Activated CD8-positive, alpha-beta memory T cell treated with anti-CD3 and anti-CD28 coated beads, Interleukin-2, amount 50 U/mL, for 1 hour (primary cell): ENCODE data around the gene EGFL7.

Experiments
- DNase-seq: peaks from one replicate; pipeline ENCODE4 v3.0.0-alpha.2; 2020; ENCODE audit errors: extremely low read depth

Gene EGFL7

GRCh38 chr9:136662656-136663581 lies at the start of gene EGFL7:
TSS of gene EGFL7 (plus strand) at chr9:136662916. CDS start at chr9:136668283, 5,367 bp downstream.
- no peak for DNase-seq

GRCh38 chr9:136613824-136614371 lies 48.8 kb upstream of the EGFL7 start:
- no peak for DNase-seq

DNA sequence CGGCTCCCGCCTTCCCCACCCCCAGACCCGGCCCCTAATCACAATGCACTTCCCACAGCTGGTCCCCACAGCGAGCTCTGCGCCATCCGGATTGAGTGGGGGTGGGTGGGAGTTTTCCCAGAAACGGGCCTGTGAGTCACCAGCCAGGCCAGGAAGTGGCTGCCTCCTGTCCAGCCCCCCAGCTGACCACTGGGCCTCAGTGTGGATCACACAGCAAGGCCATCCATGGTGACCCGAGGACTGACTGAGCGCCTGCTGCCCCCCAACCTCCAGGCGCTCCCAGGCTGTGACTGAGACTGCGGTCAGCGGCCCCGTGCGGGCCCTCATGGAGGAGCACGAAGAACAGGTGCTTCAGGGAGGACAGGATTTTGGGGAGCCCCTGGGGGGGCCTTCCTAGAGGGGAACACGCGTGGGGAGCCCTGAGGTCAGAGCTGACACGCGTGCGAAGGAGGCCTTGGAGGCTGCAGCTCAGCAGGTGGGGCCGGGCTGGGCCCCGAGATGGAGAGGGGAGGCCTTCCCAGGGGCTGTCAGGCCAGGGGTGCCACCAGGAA lies 48.3 kb upstream of the EGFL7 start:
- no peak for DNase-seq

DNA sequence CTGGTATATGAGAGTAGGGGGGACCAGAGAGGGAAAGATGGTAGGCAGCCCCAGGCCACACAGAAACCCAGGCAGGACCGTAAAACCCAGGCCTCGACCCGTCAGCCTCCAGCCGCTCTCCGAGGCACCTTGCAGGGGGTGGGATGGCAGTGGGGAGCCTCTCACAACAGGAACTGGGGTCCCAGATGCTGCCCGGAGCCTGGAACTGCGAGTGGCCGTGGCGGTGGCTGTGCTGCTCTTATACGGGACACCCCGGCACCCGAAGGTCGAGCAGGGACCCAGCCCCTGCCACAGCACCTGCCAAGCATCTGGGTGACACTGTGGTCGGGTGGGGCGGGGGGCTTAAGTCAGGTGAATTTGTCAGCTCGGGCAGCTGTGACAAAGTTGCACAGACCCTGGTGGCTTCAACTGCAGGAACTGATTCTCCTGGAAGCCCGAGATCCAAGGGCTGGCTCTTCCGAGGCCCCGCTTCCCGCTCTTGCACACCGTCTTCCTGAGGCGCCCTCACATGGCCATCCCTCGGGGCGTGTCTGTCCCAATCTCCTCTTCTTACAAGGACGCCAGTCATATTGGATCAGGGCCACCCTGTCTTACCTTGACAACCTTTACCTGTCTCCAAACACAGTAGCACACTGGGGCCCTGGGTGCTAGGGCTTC lies 47.6 kb upstream of the EGFL7 start:
- DNase-seq = no peak

GRCh38 chr9:136615631-136616306 lies 46.9 kb upstream of the EGFL7 start:
- no peak for DNase-seq

- DNase-seq = no peak
Observed at GRCh38 chr9:136616307-136616635, 46.4 kb upstream of the EGFL7 start.

DNA sequence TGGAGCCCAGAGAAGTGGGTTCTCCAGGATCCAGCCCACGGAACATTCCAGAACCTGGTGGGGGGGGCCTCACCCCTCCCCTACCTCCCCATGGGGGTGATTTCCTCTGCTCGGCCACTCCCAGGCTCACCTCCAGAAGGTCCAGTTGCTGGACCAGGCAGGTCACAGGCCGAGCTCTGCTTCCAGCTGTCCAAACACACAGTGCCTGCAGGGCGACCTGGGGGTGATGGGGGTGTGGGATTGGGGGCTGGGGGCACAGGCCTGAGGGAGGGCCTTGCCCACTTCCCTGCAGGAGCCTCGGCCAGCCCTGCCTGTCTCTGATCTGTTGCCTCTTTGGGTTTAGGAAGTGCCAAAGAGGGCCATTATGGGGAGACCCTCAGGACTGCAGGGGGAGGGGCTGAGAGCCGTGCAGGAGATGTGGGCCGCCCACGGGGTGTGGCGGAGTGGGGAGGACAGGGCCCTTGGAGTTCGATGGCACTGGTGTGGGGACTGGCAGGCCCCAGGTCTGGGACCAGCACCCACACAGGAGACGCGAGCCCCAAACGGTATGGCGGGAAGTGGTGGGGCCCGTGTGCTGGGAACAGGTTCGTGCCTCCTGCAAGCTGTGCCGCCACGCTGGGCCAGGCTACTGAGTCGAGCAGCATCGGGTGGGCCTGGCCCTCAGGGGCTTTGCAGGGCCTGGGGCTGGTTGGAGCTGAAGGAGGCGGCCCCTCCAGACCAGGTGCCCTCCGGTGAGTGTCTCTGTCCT lies 45.6 kb upstream of the EGFL7 start:
- no peak for DNase-seq

DNA sequence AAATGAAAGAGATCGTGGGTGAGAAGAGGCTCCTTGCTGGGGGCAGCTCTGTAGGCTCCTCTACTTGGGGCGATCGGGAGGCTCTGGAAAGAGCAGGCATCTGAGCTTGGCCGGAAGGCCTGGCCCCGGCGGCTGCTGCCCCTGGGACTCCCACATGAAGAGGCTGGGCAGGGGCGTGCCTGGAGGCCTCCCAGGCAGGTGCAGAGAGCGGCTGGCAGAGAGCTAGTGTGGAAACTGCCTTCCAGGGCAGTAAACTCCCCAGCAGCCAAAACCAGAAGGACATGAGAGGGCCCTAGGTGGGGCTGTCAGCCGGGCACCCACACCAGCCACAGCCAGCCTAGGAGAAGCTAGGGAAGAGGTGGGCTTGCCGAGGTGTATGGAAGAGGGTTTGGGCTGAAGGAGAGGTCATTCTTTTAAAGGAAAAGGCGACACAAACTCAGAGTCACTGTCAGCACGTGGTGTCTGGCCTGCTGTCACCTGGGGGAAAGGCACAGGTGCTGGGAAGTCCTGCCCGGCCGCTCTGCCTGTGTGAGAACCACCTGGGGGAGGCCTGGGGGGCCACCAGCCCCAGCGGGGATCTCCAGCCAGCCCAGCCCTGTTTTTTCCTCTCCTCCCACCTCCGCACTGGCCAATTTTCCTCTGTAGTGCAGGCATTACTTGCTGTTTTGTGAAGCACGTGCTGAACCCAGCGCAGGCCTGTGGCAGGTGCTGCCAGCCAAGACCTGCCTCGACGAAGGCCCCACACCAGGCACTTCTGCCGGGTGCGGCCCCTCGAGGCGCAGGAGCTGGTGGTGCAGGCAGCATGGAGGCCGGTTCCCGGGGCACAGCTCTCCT lies 44.8 kb upstream of the EGFL7 start:
- no peak for DNase-seq

DNA sequence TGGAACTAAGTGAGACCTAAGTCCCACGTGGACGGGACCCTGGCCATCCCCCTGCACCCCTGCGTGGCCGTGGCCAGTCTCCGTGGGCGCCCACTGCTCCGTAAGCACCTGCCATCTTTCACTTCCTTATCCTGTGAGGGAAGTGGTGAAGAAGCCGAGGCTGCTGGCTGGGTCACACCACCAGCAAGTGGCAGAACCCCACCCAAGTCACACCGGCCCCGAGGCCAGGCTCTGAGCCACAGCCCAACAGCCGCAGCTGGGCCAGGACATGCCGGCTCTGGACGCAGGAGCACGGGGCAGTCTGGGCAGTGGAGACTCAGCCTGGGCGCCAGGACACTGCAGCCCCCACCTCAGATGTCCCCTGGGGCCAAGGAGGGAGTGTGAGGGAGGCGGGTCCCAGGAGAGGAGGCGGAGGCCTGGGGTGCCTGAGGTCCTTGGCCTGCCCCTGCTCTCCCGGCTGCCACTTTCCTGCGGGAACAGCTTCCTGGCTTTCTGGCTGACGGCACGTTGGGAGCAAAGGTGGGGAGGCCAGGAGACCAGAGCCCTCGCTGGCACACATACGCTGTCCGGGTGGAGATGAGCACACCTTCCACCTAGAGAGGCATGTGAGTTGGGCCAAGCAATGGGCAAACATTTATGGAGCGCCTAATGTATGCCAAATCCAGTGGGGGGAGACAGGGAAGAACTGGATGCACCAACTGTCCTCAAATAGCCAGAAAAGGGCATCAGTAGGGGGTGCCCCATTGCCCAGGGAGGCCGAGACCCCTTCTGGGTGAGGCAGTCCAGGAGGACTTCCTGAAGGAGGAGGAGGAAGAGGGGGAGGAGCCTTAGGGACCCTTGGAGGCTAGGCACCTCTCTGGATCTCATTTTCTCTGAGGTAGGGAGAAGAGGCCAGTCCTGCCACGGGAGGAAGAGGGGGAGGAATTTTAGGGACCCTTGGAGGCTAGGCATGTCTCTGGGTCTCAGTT lies 43.9 kb upstream of the EGFL7 start:
- DNase-seq = no peak

DNA sequence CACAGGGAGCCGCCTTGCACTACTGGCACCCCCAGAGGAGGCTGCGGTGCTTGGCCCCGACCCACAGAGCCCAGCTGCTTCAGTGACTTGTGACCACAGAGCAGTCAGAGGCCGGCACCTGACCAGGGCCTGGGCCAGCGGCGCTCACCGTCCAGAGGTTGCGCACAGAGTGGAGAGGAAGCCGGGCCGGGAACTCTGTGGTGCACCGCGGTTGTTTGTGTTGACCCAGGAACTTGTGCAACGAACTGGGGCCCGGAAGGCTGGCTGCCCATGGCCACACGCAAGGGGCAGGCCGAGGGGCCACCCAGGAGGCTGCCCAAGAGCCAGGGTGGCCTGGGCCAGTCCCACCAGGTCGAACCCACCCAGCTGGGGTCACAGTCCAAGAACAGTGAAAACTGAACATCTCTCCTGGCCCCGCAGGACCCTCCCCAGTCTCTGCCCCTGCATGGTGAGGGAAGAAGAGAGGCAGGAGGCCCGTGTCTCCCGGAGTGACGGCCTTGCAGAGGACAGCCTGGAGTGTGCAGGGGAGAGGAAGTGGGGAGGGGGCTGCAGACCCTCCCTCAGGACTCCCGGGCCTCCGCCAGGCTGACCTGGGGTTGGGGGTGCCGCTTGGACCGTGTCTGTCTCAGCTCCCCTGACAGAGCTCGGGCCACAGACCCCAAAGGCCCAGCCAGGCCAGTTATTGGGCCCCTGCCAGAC lies 42.8 kb upstream of the EGFL7 start:
- DNase-seq = no peak

DNA sequence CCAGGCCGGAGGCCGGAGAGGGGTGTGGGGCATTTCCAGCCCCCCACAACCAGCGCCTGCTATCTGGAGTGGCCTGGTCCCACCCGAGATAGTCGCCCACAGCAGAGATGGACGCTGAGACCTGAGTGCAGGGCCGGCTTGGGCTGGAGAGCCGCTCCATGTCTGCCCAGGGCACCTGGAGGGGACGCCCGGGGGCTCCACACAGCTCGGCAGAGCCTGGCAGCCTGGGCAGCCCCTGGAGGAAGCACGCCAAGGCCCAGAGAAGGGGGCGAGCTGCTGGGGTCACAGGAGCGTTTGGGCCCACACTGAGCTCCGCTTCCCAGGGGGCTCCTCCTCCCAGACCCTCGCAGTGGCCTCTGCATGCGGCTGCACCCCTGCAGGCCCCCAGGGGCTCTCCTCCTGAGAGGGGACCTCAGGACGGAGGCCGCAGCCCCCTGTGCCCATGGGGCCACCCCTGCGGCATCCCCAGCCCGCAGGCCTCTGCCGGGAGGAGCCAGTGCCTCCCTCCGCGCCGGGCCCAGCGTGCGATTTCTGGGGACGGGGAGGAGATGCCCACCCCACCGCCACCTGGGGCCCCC lies 42.2 kb upstream of the EGFL7 start:
- DNase-seq = no peak

GRCh38 chr9:136621019-136621733 lies 41.5 kb upstream of the EGFL7 start:
- no peak for DNase-seq

- no peak for DNase-seq
Observed at GRCh38 chr9:136621734-136622093, 41.0 kb upstream of the EGFL7 start.

DNA sequence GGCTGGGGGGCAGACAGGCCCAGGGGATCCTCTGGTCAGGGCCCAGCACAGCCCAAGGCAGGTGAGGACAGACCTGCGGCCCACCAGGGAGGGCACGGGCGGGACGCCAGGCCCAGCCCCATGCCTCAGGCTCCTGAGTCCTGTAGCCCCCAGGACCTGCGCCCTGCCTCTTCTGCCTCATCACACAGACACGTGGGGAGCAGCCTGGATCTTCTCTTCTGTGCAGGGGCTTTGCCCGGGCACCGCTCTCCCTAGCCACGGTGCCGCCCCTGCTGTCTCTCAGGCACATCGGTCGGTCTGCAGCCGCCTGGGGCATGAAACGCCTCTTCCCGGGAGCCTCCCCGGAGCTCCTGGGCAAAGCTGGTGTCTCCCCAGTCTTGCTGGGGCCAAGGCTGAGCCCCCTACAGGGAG lies 40.2 kb upstream of the EGFL7 start:
- no peak for DNase-seq

- DNase-seq = no peak
Observed at GRCh38 chr9:136623016-136623841, 39.5 kb upstream of the EGFL7 start.

DNA sequence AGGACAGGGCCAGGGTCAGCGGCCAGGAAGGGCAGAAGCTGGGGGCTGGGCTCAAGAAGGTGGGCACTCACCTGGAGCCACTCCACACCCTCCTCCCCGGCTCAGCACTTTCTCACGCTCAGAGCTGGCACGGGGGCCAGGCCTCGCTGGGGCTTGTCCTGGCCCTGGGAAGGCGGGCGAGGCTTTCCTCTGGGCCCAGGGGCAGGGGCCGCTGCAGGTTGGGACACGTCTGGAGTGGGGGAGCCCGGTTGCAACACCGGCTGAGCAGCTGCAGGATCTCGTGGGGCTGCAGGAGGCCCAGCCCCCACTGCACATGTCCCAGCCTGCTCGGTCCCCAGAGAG lies 38.9 kb upstream of the EGFL7 start:
- no peak for DNase-seq
